ENCODE measurements around the gene PIGP.
A peak's percentile ranks its signal among the peaks of the same experiment; 100 is the strongest.
"Not testable (repeated sequence)": the region's sequence is repeated elsewhere in the genome, so short reads cannot be mapped to it uniquely, and the experiment has no call there.

Gene PIGP

DNA sequence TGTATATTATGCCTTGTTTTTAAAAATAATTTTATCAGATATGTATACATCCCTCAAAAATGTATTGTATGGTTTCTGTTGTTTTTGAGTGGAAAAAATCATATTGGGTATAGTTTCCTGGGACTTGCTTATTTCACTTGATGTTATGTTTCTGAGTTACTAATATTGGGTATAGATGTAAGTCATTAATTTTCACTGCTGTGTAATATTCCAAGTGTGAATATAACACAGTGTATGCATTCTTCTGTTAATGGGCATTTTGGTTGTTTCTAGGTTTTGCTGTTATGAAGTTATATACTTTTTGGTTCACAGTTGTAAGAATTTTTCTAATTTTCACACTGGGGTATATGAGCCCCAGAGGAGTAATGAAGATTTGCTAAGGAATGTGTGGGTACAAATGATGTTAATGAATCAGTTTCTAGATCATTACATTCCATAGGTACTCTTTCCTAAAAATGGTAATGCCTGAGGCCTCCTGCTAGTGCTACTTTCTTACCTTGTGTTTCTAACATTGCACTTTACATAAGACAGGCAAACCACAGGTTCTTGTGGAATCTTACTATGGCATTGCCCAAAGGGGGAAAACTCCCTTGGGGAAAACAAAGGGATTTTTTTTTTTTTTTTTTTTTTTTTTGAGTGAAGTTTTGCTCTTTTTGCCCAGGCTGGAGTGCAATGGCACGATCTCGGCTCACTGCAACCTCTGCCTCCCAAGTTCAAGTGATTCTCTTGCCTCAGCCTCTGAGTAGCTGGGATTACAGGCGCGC is 3.4 kb upstream of the PIGP start:
- DNase-seq (ENCODE audit: low spot score), result no peak

DNA sequence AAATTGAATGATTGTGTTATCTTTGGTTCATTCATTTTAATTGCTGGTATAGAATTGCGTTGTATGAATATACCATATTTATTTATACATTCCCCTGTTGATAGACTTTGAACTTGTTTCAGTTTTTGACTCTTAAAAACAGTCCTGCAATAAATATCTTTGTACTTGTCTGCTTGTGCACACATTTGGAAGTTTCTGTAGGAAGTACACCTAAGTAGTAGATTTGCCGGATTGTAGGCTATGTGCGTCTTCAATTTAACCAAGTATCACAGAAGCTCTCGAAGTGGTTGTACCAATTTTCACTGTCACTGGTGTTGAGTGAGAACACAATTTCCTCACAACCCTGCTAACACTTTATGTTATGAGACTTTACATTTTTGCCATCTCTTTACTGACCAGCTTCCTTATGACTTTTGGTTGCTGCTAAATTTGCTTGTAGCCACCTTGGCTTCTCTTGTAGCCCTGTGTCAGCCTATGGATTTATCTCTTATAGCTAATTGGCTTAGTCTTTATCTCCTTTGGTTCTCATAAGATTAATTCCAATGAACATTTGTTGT is 2.4 kb upstream of the PIGP start:
- no peak for DNase-seq (ENCODE audit: low spot score)

DNA sequence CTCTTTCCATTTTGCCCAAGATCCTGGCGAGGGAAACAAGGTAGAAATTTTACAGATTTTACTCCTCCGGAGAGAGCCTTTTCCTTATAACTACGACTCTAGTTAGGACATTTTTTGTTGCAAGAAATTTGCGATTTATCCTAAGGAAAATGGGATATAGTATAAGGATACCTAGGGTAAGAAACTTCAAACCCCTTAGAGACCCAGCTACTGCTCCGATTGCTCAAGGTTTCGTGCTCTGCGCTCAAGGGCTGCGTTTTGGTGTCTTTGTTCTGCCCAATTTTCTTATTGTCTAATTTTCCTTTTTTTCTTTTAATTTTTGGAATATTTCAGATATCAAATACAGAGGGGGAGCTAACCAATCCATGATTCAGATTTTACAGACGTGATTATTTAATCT is 1.7 kb upstream of the PIGP start:
- no peak for DNase-seq (ENCODE audit: low spot score)

DNA sequence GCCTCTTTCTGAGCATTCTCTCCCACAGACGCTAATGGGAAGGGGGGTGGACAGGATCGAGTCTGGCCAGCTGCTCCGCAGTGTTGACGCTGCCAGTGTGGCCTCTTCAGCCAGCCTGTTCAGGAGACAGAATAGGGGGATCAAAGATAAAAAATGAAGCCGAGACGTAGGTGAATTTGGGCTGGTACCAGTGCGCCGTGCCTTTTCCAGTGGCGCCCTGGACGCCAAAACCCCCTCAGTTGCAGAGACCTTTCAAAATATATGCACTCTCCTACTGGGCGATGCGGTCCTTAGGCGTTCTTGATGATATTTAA is 1.3 kb upstream of the PIGP start:
- DNase-seq (ENCODE audit: low spot score), result no peak

DNA sequence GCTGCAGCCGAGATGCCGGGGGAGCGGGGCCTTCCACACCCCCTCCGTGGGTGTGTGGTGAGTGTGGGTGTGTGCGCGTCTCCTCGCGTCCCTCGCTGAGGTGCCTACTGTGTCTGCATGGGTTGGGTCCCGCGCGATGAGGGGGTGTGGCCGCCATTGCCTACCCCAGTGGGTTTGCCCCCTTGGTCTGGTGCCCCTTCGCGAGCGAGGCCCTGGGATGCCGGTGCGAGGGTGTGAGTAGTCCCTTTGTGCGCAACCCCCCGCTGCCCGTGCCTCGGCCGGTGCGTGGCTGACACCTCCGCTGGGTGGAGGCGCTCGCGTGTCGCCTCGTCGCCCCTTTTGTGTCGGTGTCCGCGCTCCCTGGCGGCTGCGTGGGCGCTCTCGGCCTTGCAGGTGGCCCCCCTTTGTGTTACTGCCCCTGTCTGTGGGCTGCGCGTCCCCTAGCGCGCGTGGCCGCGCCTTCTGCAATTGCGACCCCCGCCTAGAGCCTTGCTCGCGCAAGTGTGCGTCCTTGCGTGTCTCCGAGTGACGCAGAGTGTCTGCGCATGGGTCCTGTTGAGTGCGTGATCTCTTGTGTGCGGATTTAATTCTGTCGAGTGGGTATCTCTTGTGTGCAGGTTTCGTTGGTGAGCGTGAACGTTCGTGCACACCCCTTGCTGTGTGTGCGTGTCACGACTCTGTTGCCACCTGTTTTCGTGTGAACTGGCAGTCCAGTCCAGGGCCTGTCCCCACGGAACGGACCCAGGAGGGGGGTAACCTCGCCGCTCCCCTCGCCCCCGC is 736 bp upstream of the PIGP start:
- DNase-seq (ENCODE audit: low spot score), result peak; percentile 68

DNA sequence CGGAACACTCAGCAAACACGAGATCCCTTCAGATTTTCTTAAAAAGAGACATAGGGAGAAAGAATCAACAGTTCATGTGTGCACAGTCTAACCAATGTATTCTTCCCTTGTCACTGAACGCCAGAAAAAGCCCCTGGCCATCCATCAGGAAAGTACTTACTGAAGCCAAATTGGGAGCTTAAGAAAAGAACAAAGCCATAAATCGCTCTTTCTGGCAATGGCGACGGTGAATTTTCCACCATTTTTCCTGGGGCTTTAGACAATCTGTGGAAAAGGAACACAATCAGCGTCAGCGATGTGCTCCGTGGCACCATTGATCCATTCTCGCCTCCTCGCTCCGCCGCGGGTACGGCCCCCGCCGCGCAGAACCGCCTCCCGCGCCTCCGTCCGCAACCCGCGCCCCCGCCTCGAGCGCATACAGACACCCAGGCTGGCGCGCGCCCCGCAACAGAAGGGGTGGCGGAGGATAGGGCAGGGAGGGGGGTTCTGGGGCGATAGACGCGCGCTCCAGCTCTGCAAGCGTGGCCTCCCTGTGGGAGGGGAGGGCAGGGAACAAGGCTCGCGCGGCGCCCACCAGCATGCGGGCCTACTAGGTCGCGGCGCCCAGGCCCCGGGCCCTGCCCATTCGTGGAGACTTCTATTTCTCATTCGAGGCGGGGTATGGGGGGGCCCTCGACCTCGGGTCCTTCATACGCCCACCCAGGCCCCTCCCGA is 440 bp downstream of the PIGP start:
- DNase-seq (ENCODE audit: low spot score), result no peak

DNA sequence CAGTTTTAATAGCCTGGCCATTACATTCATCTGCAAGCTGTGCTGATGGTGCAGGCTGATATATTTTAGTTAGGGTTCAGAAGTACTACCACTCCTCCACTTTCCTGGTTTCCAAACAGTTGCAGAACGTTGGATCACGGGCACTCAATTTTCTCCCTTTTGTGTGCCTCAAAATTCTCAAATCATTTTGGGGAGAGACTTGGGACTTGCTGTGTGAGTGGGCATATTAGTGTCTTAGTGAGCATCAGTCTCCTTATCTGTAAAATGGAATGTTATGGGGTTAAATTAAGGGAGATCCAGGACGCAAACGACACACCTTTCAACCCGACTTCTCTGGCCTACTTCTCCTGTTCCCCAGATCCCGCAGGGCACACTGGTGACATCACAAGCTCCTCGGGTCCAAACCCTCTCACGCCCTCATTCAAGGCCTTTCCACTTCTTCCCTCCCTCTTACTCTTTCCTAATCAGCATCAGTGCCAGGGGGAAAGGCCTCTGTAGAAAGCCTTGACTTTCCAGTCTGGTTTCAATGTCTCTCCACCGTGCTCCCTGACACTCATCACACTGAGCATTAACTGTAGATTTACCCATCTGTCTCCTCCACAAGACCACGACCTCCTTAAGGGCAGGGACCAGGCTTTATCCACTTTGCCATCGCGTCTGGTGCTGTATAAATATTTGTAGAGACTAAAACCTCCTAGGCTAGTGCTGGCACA is 1.2 kb downstream of the PIGP start:
- peak; percentile 28 for DNase-seq (ENCODE audit: low spot score)

DNA sequence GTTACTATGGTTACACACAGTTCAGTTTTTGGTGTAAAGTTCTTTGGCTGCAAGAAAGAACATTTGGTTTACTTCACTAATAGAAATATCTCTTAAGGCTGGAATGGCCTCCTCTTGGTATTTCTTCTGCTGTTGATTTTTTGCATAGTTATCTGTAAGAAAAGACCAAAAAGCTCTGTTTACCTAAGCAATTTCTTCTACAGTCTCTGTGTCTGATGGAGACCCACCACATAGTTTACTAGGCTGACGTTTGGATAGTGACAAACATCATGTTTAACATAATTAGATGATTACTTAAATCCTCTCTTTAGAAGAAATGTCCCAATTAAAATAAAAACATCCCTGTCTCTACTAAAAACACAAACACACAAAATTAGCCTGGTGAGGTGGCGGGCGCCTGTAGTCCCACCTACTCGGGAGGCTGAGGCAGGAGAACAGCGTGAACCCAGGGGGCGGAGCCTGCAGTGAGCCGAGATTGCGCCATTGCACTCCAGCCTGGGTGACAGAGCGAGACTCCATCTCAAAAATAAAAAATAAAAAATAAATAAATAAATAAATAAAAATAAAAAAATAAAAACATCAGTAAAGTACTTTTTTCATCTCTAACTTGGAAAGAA is 7.2 kb downstream of the PIGP start:
- no peak for DNase-seq (ENCODE audit: low spot score)

DNA sequence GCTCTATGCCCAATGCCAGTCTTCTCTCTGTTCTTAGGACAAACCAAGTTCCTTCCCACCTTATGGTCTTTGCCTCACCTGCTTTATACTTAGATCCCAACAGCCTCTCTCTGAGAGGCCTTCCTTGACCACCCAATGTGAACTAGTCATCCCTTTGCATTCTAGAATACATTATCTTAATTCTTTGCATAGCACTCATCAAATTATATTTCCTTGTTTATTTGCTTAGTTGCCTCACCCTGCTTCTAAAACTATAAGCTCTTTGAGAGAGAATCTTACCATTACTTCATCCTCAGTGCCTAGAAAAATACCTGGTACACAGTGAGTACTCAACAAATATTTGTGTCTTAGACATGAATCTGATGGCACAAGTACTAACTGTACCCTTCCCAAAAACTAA is 8.0 kb downstream of the PIGP start:
- no peak for DNase-seq (ENCODE audit: low spot score)

DNA sequence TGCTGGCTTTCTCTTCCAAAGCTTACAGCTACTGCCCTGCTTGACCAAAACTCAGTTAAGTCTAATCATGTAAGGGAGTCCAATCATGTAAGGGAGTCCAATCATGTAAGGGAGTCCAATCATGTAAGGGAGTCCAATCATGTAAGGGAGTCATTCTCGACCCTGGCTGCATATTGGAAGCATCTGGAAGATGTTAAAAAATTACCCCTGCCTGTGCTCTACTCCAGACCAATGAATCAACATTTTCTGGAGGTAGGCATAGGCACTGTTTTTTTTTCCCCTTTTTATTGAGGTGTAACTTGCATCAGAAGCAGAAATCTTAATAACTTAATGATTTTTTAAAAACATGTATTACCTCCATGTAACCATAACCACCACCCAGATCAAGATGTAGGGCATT is 9.4 kb downstream of the PIGP start:
- no peak for DNase-seq (ENCODE audit: low spot score)

DNA sequence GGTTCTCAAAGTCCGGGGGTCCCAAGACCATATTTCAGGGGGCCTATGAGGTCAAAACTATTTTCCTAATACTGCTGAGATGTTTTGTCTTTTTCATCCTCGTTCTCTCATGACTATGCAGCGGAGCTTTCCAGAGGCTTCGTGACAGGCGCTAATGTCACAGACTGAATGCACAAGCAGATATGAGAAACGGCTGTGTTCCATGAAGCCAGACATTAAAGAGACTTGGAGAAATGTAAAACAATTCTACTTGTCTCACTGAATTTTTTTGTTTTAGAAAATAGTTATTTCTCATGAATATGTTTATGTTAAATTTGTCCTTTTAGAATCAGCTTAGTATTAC is 10.3 kb downstream of the PIGP start:
- no peak for DNase-seq (ENCODE audit: low spot score)

DNA sequence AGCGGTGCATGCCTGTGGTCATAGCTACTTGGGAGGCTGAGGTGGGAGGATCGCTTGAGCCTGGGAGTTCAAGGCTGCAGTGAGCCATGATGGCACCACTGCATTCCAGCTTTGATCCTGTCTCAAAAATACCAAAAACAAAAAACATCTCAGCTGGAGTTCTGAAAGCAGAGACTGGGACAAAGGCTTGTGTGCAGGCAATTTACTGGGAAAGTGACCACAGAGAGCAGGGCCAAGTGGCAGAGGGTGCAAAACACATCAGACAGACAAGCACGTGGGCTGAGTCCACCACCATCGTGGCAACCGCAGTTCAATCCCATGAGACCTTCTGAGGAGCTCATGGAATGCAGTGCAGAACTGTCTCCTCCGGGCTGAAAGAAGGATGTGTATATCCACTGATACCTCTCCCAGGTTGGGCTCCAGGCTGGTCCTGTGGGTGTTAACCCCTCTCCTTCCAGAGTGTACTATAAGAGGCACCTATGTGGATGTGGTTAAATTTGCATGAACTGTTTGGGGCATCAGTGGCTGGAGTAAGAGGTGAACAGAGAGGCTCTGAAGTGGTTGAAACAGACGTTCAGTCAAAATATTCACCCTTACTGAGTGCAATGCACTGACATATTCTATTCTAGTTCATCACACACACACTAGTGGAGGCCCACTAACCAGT is 10.8 kb downstream of the PIGP start:
- no peak for DNase-seq (ENCODE audit: low spot score)

DNA sequence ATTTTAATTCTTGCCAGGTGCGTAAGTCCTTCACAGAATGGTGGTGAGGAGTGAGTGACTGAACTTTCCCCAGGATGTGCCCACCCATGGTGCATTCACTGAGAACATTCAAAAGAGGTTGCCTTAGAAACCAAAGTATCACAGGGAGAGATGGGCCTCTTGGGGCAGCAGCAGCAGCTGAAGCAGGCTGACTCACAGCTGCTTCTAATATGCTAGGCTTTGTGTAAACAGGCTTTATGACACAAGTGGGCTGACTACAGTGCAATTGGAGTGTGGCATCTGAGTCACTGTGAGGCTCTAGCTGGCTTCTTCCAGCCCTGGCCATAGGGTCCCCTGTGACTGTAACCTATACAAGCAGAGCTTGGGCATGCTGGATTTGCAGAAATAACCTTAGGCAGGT is 12.6 kb downstream of the PIGP start:
- peak; percentile 32 for DNase-seq (ENCODE audit: low spot score)

DNA sequence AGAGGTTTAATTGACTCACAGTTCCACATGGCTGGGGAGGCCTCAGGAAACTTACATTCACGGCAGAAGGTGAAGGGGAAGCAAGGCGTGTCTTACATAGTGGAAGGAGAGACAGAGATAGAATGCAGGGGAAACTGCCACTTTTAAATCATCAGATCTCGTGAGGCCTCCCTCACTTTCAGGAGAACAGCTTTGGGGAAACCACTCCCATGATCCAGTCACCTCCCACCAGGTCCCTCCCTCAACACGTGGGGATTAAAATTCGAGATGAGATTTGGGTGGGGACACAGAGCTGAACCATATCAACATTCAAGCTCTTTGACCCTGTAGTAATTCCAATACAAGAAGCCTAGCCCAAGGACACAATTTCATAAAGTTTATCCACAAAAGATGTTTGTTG is 13.7 kb downstream of the PIGP start:
- no peak for DNase-seq (ENCODE audit: low spot score)

DNA sequence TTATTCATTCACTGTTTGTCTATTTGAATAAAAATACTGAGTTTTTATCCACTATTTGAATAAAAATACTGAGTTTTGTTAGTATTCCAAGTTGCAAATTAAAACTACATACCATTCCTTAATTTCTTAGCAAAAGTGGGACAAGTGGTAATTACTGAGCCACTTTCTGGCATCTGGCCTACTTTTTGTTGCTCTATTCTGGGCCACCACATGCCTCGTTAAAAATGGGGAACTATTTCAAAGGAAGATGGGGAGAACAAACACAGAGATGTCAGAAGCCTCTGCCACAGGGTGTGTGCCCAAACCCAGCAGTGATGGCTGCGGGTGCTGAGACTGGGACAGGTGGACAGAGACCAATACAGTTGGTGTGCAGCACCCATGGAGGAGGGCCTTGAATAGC is 14.6 kb downstream of the PIGP start:
- DNase-seq (ENCODE audit: low spot score), result no peak

DNA sequence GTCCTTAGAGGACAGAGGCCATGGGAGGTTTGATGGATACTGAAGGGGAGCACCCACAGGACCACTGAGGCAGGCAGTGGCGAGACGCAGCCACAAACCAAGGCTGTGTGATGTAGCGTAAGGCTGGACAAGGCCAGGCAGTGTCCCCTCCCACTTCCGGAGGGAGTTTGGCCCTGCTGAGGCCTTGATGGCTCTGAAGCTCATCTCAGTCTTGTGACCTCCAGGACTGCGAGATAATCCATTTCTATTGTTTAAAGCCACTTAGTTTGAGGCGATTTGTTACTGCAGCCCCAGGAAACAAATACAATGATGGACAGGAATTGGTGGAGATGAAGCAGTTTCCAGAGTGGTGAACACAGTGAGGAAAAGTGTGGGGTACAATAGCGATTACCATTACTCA is 15.3 kb downstream of the PIGP start:
- DNase-seq (ENCODE audit: low spot score), result no peak

DNA sequence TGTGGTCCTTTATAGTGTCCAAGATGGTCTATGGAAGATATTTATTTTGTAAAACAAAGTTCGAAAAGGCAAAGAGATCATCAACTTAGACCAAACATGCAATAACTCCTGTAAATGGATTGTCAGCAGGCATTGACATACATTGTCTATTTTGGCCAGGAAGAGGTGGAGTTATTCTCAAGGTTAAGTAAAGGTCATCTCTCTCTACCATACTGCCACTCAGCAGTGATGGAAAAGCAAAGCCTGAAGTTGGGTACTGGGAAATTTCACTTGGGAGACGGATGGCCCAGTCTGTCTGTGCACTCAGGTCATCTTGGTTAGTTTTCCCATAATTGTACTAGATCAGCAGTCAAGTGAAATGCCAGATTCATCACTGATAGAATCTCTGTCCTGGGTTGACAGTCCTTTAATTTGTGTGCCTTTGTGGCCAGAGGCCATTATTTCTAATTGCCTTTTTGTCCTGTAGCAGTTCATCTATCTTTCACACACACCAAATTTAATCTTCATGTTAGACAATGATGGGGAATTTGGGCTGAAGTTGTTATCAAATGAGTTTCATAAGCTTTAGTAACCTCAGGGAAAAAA is 17.5 kb downstream of the PIGP start:
- no peak for DNase-seq (ENCODE audit: low spot score)

DNA sequence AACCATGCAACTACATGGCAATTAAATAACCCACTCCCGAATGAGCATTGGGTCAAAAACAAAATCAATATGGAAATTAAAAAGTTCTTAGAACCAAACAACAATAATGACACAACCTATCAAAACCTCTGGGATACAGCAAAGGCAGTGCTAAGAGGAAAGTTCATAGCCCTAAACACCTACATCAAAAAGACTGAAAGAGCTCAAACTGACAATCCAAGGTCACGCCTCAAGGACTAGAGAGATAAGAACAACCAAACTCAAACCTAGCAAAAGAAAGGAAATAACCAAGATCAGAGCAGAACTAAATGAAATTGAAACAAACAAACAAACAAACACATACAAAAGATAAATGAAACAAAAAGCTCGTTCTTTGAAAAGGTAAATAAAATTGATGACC is 23.1 kb downstream of the PIGP start:
- DNase-seq (ENCODE audit: low spot score), result not testable (repeated sequence)

DNA sequence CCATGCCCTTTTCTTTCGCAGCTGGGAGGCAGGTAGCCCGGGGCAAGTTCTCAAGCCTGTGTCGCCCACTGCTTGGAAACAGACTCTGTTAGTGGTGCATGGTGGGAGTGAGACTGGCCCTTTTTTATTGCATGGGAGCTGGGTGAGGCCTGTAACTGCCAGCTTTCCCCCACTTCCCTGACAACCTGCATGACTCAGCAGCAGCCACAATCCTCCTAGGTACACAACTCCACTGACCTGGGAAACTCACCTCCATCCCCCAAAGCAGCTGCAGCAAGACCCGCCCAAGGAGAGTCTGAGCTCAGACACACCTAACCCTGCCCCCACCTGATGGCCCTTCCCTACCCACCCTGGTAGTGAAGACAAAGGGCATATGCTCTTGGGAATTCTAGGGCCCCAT is 25.8 kb downstream of the PIGP start:
- no peak for DNase-seq (ENCODE audit: low spot score)

DNA sequence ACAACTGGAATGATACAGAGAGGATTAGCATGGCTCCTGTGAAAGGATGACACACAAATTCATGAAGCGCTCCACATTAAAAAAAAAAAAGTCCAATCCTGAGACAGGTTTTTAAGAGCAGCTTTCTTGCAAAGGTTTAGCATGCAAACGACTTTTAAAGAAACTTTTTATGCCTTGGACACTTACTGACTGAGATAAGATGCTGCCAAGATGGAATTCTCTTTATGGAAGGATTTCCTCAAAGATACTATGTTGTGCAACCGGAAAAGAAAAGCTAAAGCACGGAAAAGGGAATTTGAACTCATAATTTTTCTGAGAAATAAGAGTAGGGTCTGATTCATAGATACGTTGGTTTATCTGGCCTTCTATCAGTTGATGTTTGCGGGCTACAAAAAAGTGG is 27.3 kb downstream of the PIGP start:
- no peak for DNase-seq (ENCODE audit: low spot score)

DNA sequence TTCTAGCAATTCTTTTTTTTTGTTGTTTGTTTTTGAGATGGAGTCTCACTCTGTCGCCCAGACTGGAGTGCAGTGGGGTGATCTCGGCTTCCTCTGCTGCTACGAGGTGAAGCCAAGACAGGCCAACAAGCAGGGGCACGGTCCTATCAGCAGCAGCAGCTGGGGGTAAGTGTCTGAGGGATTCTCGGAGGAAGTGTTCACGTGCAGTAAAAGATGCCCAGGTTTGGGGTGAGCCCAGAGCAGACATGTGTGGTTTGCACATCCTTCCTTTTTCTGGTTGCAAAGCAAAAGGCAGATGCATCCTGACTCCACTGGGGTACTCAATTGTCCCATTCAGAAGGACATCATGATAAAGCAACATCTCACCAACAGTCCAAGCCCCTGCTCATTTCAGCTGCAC is 27.7 kb downstream of the PIGP start:
- no peak for DNase-seq (ENCODE audit: low spot score)
